HG03025 (cell line): ENCODE results near the gene SIRT7.

ENCODE experiments used
- ATAC-seq: cut with Tn5 transposase; IDR thresholded peaks from one replicate; pipeline ENCODE4 v1.9.1; 2021; ENCODE audit warnings: mild to moderate bottlenecking, moderate library complexity; ENCODE audit not compliant: unreplicated experiment, low FRiP score

SIRT7 gene

GRCh38 chr17:81907219-81908145, 10.5 kb downstream of the SIRT7 start:
- no peak for ATAC-seq

DNA sequence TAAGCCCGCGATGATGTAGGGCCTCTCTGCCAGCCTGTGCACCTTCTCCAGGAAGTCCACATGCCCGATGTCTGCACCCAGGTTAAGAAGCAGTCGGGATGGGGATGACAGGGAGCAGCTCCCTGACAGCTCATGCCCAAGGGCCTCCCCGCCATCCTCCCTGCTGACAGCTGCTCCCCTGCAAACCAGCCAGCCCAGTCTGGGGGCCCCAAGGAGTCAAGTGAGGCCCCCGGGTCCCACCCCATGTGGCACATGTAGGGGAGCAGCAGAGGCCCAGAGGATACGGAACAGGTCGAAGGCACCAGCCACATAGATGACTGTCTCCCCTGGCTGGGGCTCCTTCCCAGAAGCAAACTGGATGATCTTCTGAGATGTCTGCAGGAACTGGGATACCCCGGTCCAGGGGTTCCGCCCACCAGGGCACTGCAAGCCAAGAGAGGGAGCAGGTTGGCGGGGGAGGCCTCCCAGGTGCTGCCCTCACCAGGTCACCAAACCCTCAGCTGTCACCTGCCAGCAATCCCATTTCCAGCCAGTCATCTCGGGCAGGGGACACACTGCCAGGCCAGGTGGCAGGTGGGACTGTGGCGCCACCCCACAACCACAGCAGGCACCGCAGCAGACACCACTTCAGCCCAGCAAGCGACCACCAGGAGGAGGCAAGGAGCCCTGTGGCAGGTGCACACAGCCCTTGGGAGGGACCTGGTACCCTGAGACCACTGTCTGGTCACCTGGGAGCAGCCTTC, 11.3 kb downstream of the SIRT7 start:
- ATAC-seq = no peak

DNA sequence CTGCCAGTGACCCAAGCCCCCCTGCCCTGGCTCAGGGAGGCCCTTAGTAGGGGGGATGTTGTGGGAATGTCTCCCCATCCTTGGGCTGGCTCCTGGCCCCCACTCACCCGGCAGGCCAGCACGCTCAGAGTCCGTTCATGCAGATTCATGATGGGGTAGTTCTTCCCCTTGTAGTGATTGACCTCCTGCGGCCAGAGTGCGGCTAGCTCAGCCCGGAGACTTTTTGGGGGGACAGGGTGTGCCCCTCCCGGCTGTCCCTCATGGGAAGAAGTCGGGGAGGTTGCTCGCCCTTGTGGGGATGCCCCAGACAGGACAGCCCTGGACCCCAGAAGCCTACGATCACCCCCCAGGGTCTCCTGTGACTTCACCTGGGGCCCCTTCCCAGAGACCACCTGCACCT, 12.0 kb downstream of the SIRT7 start:
- ATAC-seq = no peak

GRCh38 chr17:81905424-81905875, 12.5 kb downstream of the SIRT7 start:
- ATAC-seq = no peak

DNA sequence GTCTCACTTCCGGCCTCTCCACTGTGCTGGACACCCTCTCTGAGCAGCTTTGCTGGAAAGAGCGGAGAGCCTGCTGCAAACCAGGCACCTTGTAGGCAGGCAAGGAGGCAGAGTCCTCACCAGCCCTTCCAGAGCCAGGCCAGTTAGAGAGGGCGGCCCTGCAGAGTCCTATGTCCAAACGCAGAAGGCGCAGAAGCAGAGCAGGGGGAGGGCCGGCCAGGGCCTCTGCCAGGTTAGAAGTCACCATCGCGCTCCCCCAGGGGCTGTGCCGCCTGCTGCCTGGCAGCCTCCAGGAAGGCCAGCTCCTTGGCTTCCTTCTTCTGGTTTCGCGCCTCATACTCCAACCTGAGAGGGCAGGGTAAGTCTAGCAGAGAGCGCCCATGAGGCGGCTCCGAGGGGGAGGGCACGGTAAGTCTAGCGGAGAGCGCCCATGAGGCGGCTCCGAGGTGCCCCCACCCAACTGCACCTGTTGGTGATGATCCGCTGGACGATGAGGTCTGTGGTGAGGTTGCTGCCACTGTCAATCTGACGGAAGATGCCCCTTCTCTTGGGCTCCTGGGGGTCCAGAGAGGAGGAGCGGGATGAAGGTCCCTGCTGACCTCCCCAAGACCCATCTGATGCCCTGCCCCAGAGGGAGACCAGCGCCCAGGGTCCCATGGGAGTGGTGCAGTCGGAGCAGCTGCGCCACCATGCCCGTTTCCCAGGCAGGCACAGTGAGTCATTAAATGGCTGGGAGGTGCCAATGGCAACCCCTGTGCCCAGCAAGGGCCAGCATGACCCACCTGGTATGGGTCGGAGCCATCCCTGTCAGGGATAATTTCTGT, 13.2 kb downstream of the SIRT7 start:
- no peak for ATAC-seq

- no peak for ATAC-seq
Observed at GRCh38 chr17:81903896-81904599, 13.9 kb downstream of the SIRT7 start.

DNA sequence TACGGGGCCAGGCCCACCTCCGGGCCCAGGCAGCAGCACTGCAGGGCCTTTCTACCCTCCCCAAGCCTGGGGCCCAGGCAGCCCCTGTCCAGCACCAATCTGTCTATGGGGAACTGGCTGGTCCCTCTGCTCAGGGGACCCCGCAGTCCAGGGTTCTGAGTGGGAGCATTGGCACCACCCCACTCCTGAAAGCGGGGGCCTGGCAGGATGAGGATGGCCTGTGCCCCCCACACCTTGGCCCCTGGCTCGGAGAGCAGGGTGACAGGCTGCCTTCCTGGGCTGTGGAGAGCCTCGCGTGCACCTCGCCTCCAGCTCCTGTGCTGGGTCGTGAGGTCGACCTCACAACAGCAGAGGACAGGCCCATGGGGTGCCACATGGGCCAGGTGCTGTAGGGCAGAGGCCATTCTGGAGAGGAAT, 14.6 kb downstream of the SIRT7 start:
- ATAC-seq = no peak

GRCh38 chr17:81902653-81903414, 15.1 kb downstream of the SIRT7 start:
- ATAC-seq = no peak

DNA sequence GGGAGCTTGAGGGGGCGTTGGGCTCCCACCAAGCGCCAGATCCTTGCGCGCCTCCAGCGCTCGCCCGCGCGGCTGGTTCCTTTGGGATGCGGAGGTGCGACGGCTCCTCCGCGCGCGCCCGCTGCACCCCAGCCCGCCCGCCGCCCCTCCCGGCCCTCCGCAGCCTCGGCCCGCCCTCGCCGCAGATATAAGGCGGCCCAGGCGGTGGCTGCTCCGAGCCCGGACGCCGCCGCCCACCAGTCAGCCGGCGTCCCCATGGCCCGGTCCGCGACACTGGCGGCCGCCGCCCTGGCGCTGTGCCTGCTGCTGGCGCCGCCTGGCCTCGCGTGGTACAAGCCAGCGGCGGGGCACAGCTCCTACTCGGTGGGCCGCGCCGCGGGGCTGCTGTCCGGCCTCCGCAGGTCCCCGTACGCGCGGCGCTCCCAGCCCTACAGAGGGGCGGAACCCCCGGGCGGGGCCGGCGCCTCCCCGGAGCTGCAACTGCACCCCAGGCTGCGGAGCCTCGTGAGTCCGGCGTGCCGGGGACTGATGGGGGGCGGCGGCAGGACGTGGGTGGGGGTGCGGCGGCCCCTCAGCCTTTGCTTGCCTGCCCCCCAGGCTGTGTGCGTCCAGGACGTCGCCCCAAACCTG, 15.8 kb downstream of the SIRT7 start, which contains the start of gene NPB:
Gene NPB, plus strand, starts transcription at position 216 of the 630 bp plus-strand sequence. Its CDS starts 40 bp downstream, at position 256.
- ATAC-seq = no peak

GRCh38 chr17:81901167-81902022, 16.6 kb downstream of the SIRT7 start:
- ATAC-seq = no peak

- no peak for ATAC-seq
Observed at GRCh38 chr17:81900181-81900820, 17.7 kb downstream of the SIRT7 start.

GRCh38 chr17:81899514-81900166, 18.3 kb downstream of the SIRT7 start:
- ATAC-seq = no peak

- ATAC-seq = no peak
Observed at GRCh38 chr17:81898885-81899284, 19.1 kb downstream of the SIRT7 start.

DNA sequence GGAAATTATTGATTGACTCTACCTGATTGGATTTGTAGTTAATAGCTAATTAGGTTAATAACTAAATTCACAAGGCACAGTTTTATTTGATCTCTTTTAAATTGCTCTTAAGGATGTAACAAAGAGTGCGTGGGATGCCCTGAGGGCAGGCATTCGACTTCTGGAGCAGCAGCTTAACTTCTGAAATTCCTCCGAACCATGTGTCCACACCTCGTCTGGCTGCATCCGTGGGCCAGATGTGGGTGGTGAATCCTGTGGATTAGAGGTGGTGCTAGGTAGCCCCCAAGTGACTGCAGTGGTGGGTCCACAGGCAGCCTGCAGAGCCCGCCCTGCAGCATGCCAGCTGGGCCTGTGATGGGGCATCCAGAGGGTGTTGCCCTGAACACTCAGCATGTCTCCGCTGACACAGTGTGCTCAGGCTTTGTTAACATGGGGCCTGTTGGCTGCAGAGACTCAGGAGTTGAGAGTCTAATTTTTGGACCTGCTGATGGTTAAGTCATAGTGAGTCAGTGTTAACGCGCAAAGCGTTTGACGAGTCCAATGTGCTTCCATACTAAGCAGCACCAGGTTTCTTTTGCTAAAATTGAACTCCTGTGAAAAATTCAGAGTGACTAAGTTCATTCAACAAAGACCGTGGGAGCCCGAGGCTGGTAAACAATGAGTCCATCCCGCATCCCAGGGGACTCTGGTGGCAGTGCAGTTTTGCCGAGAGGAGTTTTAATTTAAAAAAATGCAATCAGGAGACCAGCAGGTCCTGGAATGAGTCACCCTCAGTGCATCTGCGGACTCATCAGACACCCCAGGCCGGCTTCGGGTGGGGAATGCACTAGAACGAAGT, 19.7 kb downstream of the SIRT7 start:
- ATAC-seq = no peak

DNA sequence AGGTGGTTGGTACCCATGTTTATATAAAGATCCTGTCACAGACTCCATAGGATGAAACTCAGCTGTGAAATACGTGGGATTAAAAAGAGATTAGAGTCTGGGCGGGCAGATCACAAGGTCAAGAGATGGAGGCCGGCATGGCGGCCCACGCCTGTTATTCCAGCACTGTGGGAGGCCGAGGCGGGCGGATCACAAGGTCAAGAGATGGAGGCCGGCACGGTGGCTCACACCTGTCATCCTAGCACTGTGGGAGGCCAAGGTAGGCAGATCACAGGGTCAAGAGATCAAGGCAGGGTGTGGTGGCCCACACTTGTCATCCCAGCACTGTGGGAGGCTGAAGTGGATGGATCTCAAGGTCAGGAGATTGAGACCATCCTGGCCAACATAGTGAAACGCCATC, 22.6 kb downstream of the SIRT7 start:
- no peak for ATAC-seq

DNA sequence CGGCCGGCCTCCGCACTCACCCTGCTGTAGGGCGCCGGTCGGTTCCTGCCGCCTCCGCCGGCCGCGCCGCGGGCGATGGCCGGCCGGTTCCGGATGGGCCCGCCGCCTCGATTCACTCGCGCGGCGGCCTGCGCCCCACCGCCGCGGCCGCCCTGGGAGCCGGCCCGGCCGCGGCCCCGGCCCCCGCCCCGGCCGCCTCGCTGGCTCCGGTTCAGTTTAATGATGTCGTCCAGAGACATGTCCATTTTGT, 26.7 kb downstream of the SIRT7 start:
- peak; percentile 23 for ATAC-seq
